IPS-18a (cell line): Measurements from ENCODE around the gene PIK3CD.

Experiments
- H3K27ac ChIP-seq: one replicate; pipeline ENCODE4 v1.5.1; 2013; ENCODE audit warnings: low read length
- H3K27me3 ChIP-seq: one replicate; pipeline ENCODE4 v1.6.1; 2013; ENCODE audit warnings: mild to moderate bottlenecking, low read length; ENCODE audit not compliant: control insufficient read depth, insufficient read depth
- H3K36me3 ChIP-seq: one replicate; pipeline ENCODE4 v1.6.1; 2013; ENCODE audit warnings: low read depth, low read length; ENCODE audit not compliant: control insufficient read depth
- H3K4me1 ChIP-seq: one replicate; pipeline ENCODE4 v1.6.1; 2013; ENCODE audit warnings: low read depth, low read length; ENCODE audit not compliant: control insufficient read depth
- H3K4me3 ChIP-seq: one replicate; pipeline ENCODE4 v1.5.1; 2013; ENCODE audit warnings: low read length
- H3K9ac ChIP-seq: one replicate; pipeline ENCODE4 v1.6.1; 2013; ENCODE audit warnings: mild to moderate bottlenecking, low read length, moderate library complexity
- H3K9me3 ChIP-seq: one replicate; pipeline ENCODE4 v1.6.1; 2013; ENCODE audit warnings: low read depth, low read length; ENCODE audit not compliant: control insufficient read depth

Gene PIK3CD

GRCh38 chr1:9687120-9687873 is 35.8 kb downstream of the PIK3CD start:
- Histone ChIP-seq H3K4me3 (peak overlapping the region; percentile 83), H3K4me1 (peaks cover 21% of the 10 kb centered on the region), H3K27ac (no peak overlapping the region), H3K9me3 (no peaks in the 10 kb centered on the region), H3K36me3 (no peaks in the 10 kb centered on the region), H3K9ac (peak overlapping the region; percentile 70), H3K27me3 (peaks cover 36% of the 10 kb centered on the region)

- Histone ChIP-seq H3K4me1 (peaks cover 21% of the 10 kb centered on the region), H3K9ac (peak overlapping the region; percentile 13), H3K4me3 (peak overlapping the region; percentile 83), H3K9me3 (no peaks in the 10 kb centered on the region), H3K27ac (no peak overlapping the region), H3K27me3 (peaks cover 36% of the 10 kb centered on the region), H3K36me3 (no peaks in the 10 kb centered on the region)
Observed at GRCh38 chr1:9687874-9688582, 36.5 kb downstream of the PIK3CD start.

GRCh38 chr1:9688599-9688998 is 37.1 kb downstream of the PIK3CD start:
- Histone ChIP-seq H3K27ac (no peak overlapping the region), H3K36me3 (no peaks in the 10 kb centered on the region), H3K4me1 (peaks cover 21% of the 10 kb centered on the region), H3K9me3 (no peaks in the 10 kb centered on the region), H3K9ac (no peak overlapping the region), H3K4me3 (peak overlapping the region; percentile 83), H3K27me3 (peaks cover 36% of the 10 kb centered on the region)

- Histone ChIP-seq H3K27ac (no peak overlapping the region), H3K4me3 (peak overlapping the region; percentile 83), H3K27me3 (peaks cover 36% of the 10 kb centered on the region), H3K9me3 (no peaks in the 10 kb centered on the region), H3K9ac (no peak overlapping the region), H3K4me1 (peaks cover 21% of the 10 kb centered on the region), H3K36me3 (no peaks in the 10 kb centered on the region)
Observed at GRCh38 chr1:9689011-9689706, 37.6 kb downstream of the PIK3CD start.

GRCh38 chr1:9689971-9690381 is 38.4 kb downstream of the PIK3CD start:
- Histone ChIP-seq H3K9ac (peak overlapping the region; percentile 68), H3K27me3 (peaks cover 36% of the 10 kb centered on the region), H3K36me3 (no peaks in the 10 kb centered on the region), H3K4me1 (peaks cover 21% of the 10 kb centered on the region), H3K27ac (no peak overlapping the region), H3K4me3 (peak overlapping the region; percentile 76), H3K9me3 (no peaks in the 10 kb centered on the region)

- Histone ChIP-seq H3K27me3 (peaks cover 36% of the 10 kb centered on the region), H3K9me3 (no peaks in the 10 kb centered on the region), H3K9ac (peak overlapping the region; percentile 68), H3K4me3 (peak overlapping the region; percentile 76), H3K4me1 (peaks cover 21% of the 10 kb centered on the region), H3K27ac (no peak overlapping the region), H3K36me3 (no peaks in the 10 kb centered on the region)
Observed at GRCh38 chr1:9690440-9691107, 39.0 kb downstream of the PIK3CD start.

GRCh38 chr1:9691108-9691445 is 39.5 kb downstream of the PIK3CD start:
- Histone ChIP-seq H3K9me3 (no peaks in the 10 kb centered on the region), H3K4me3 (peak overlapping the region; percentile 76), H3K27ac (no peak overlapping the region), H3K4me1 (peaks cover 21% of the 10 kb centered on the region), H3K27me3 (peaks cover 36% of the 10 kb centered on the region), H3K36me3 (no peaks in the 10 kb centered on the region), H3K9ac (no peak overlapping the region)

- Histone ChIP-seq H3K27me3 (peaks cover 36% of the 10 kb centered on the region), H3K27ac (no peak overlapping the region), H3K9ac (no peak overlapping the region), H3K9me3 (no peaks in the 10 kb centered on the region), H3K36me3 (no peaks in the 10 kb centered on the region), H3K4me3 (peak overlapping the region; percentile 76), H3K4me1 (peaks cover 18% of the 10 kb centered on the region)
Observed at GRCh38 chr1:9691691-9692090, 40.2 kb downstream of the PIK3CD start.

GRCh38 chr1:9696793-9697192 is 45.3 kb downstream of the PIK3CD start:
- Histone ChIP-seq H3K9ac (no peak overlapping the region), H3K27ac (no peak overlapping the region), H3K9me3 (no peaks in the 10 kb centered on the region), H3K36me3 (no peaks in the 10 kb centered on the region), H3K4me3 (no peak overlapping the region), H3K4me1 (peaks cover under 1% of the 10 kb centered on the region), H3K27me3 (peaks cover under 1% of the 10 kb centered on the region)

- H3K4me3 ChIP-seq, result no peak overlapping the region
- H3K4me1 ChIP-seq, result no peaks in the 10 kb centered on the region
- no peak overlapping the region for H3K9ac ChIP-seq
- H3K27ac ChIP-seq, result no peak overlapping the region
- no peaks in the 10 kb centered on the region for H3K27me3 ChIP-seq
- H3K9me3 ChIP-seq, result no peaks in the 10 kb centered on the region
- H3K36me3 ChIP-seq, result no peaks in the 10 kb centered on the region
Observed at GRCh38 chr1:9699361-9699760, 47.8 kb downstream of the PIK3CD start.

- Histone ChIP-seq H3K36me3 (no peaks in the 10 kb centered on the region), H3K27me3 (no peaks in the 10 kb centered on the region), H3K27ac (no peak overlapping the region), H3K9me3 (no peaks in the 10 kb centered on the region), H3K9ac (no peak overlapping the region), H3K4me3 (no peak overlapping the region), H3K4me1 (no peaks in the 10 kb centered on the region)
Observed at GRCh38 chr1:9700340-9700739, 48.8 kb downstream of the PIK3CD start.
